A549 (cell line): Measurements from ENCODE around the gene GALNTL6. TPM values are rescaled to one million over a fixed set of nuclear protein-coding genes. Genes with fewer than 3 reads are reported as not detected.

Experiments
- ATAC-seq, 2 experiments: fragments of 200-7000 bp in 1 of 2; fragments of >200 bp in 1 of 2; cut with Nextera tagmentation in 1 of 2; cut with Tn5 transposase in 1 of 2; 3 replicates each; pipeline versions ENCODE4 v1.8.0 to v1.9.1; 2018 to 2020; ENCODE audit warnings: mild to moderate bottlenecking in 1 of 2, moderate library complexity in 1 of 2
- CTCF ChIA-PET: fragments of 300-600 bp; sonication (Branson Sonifier 250); formaldehyde crosslinking; extraction: SDS; loops from one replicate; lab custom pipeline; 2021; ENCODE audit warnings: antibody characterized with exemption, inconsistent platforms; lab: Yijun Ruan, JAX
- POLR2A ChIA-PET: fragments of 350-600 bp; formaldehyde crosslinking; extraction: SDS; loops from one replicate; lab custom pipeline; 2021; ENCODE audit warnings: antibody characterized with exemption, inconsistent platforms; lab: Yijun Ruan, JAX
- DNase-seq, 2 experiments: peaks; one replicate each; pipeline versions ENCODE4 v3.0.0 to v3.0.0-alpha.2; 2011 to 2016; ENCODE audit warnings: low read depth in 1 of 2, low spot score in 1 of 2
- FAIRE-seq: peaks from 2 replicates; lab custom pipeline; 2011; peaks lifted over from hg19 to GRCh38; lab: Jason Lieb, UNC
- H3K27ac ChIP-seq, 2 experiments: fragments of >200 bp; sonication (Bioruptor Twin); formaldehyde crosslinking; 3 replicates each; pipeline ENCODE4 v1.5.1; 2016 to 2017
- H3K4me1 ChIP-seq: fragments of >200 bp; sonication (Bioruptor Twin); formaldehyde crosslinking; 3 replicates; pipeline ENCODE4 v1.6.1; 2016
- H3K4me2 ChIP-seq: fragments of >200 bp; sonication (Bioruptor Twin); formaldehyde crosslinking; 3 replicates; pipeline ENCODE4 v1.6.1; 2016
- H3K4me3 ChIP-seq: fragments of >200 bp; sonication (Bioruptor Twin); formaldehyde crosslinking; 3 replicates; pipeline ENCODE4 v1.5.1; 2016
- H3K9me3 ChIP-seq: fragments of >200 bp; sonication (Bioruptor Twin); formaldehyde crosslinking; 3 replicates; pipeline ENCODE4 v1.6.1; 2016
- ATOH8 ChIP-seq: fragments of 250-450 bp; sonication (Bioruptor Pico); IDR thresholded peaks from 2 replicates; pipeline ENCODE4 v1.5.0; 2020; ENCODE audit warnings: low read depth, mild to moderate bottlenecking, moderate library complexity
- CBX2 ChIP-seq: fragments of 200-600 bp; sonication (generic); IDR thresholded peaks from 2 replicates; pipeline ENCODE4 v1.6.1; 2016; ENCODE audit warnings: low read depth, mild to moderate bottlenecking, borderline replicate concordance
- CBX8 ChIP-seq: fragments of 200-600 bp; sonication (generic); IDR thresholded peaks from 2 replicates; pipeline ENCODE4 v1.6.1; 2016
- CHD2 ChIP-seq: fragments of 150-350 bp; IDR thresholded peaks from 2 replicates; pipeline ENCODE4 v1.6.1; 2014; ENCODE audit warnings: low read length; ENCODE audit not compliant: partially characterized antibody
- CHD4 ChIP-seq: fragments of 200-600 bp; sonication (generic); IDR thresholded peaks from 2 replicates; pipeline ENCODE4 v1.6.1; 2016; ENCODE audit warnings: antibody characterized with exemption, mild to moderate bottlenecking, borderline replicate concordance
- EHMT2 ChIP-seq: fragments of 200-600 bp; sonication (generic); IDR thresholded peaks from 2 replicates; pipeline ENCODE4 v1.6.1; 2016; ENCODE audit warnings: antibody characterized with exemption, low read depth, mild to moderate bottlenecking, moderate library complexity
- FOSB ChIP-seq: fragments of 250-450 bp; sonication (Bioruptor Pico); IDR thresholded peaks from 2 replicates; pipeline ENCODE4 v1.5.0; 2020; ENCODE audit warnings: mild to moderate bottlenecking, moderate library complexity
- GATA3 ChIP-seq: IDR thresholded peaks from 2 replicates; pipeline ENCODE4 v1.6.1; 2012; ENCODE audit warnings: borderline replicate concordance
- HDAC2 ChIP-seq: fragments of 200-600 bp; sonication (generic); IDR thresholded peaks from 2 replicates; pipeline ENCODE4 v1.6.1; 2016
- KDM1A ChIP-seq: fragments of 200-600 bp; sonication (generic); IDR thresholded peaks from 2 replicates; pipeline ENCODE4 v1.6.1; 2016; ENCODE audit warnings: low read depth, mild to moderate bottlenecking
- KDM5A ChIP-seq: fragments of 200-600 bp; sonication (generic); IDR thresholded peaks from 2 replicates; pipeline ENCODE4 v1.6.1; 2016; ENCODE audit warnings: antibody characterized with exemption, mild to moderate bottlenecking
- MYC ChIP-seq: IDR thresholded peaks from 2 replicates; pipeline ENCODE4 v1.6.1; 2012; ENCODE audit warnings: mild to moderate bottlenecking, inconsistent platforms, low read length, improper control_type of control experiment, borderline replicate concordance
- NFE2L2 ChIP-seq: fragments of 150-350 bp; conservative IDR thresholded peaks from 2 replicates; pipeline ENCODE4 v1.6.1; 2014; ENCODE audit warnings: low read length
- PHF8 ChIP-seq: fragments of 200-600 bp; sonication (generic); IDR thresholded peaks from 2 replicates; pipeline ENCODE4 v1.6.1; 2016; ENCODE audit warnings: low read depth, mild to moderate bottlenecking, antibody characterized with exemption, moderate library complexity, borderline replicate concordance
- POLR2A ChIP-seq: IDR thresholded peaks from 2 replicates; pipeline ENCODE4 v1.6.1; 2012; ENCODE audit warnings: mild to moderate bottlenecking, low read length
- RAD21 ChIP-seq, 2 experiments: fragments of >200 bp in 1 of 2; sonication (Bioruptor Twin) in 1 of 2; formaldehyde crosslinking in 1 of 2; IDR thresholded peaks in 1 of 2; conservative IDR thresholded peaks in 1 of 2; 2 replicates in 1 of 2; 3 replicates in 1 of 2; pipeline ENCODE4 v1.6.1; 2012 to 2018; ENCODE audit warnings: inconsistent platforms in 1 of 2
- RCOR1 ChIP-seq: fragments of 150-350 bp; IDR thresholded peaks from 2 replicates; pipeline ENCODE4 v1.6.1; 2014; ENCODE audit warnings: antibody characterized with exemption, low read length, low read depth
- RFX5 ChIP-seq: fragments of 450-650 bp; IDR thresholded peaks from 2 replicates; pipeline ENCODE4 v1.7.1; 2014; ENCODE audit warnings: antibody characterized with exemption, mild to moderate bottlenecking, moderate library complexity
- SMC3 ChIP-seq: fragments of >200 bp; sonication (Bioruptor Twin); formaldehyde crosslinking; IDR thresholded peaks from 3 replicates; pipeline ENCODE4 v1.6.1; 2018; ENCODE audit warnings: inconsistent platforms
- TP53 ChIP-seq: fragments of 250-450 bp; sonication (Bioruptor Pico); IDR thresholded peaks from 2 replicates; pipeline ENCODE4 v1.5.0; 2021; ENCODE audit warnings: mild to moderate bottlenecking, moderate library complexity
- ZC3H11A ChIP-seq: fragments of 450-650 bp; IDR thresholded peaks from 2 replicates; pipeline ENCODE4 v1.6.1; 2014; ENCODE audit warnings: antibody characterized with exemption, mild to moderate bottlenecking
- ZFP36 ChIP-seq: fragments of 450-650 bp; IDR thresholded peaks from 2 replicates; pipeline ENCODE4 v1.6.1; 2014; ENCODE audit warnings: borderline replicate concordance; ENCODE audit not compliant: partially characterized antibody
- ZNF302 ChIP-seq: fragments of 250-450 bp; sonication (Bioruptor Pico); IDR thresholded peaks from 2 replicates; pipeline ENCODE4 v1.9.0; 2021; ENCODE audit warnings: inconsistent platforms, mild to moderate bottlenecking, moderate library complexity
- WGBS: methylation state at CpG from one replicate; pipeline ENCODE4 v1.1.6; 2017; ENCODE audit errors: missing lambda C conversion rate; 5-methylcytosine and 5-hydroxymethylcytosine counted together
- polyA plus RNA-seq, 4 experiments: library from polyadenylated mRNA; depleted of rRNA in 3 of 4; stranded (reverse); fragments of >200 nt; fragmentation: RNase III in 1 of 4; extraction: RNeasy Plus Mini Kit Qiagen cat#74134 plus additional on column Dnase treatment in 1 of 4; gene quantifications; 2 replicates in 3 of 4; 3 replicates in 1 of 4; pipeline ENCODE4 v1.2.3, GENCODE V29; 2011 to 2017
- TF ChIP-seq, protein P1 (sequence below): IDR thresholded peaks from 2 replicates; pipeline ENCODE4 v1.6.1; 2012
- TF ChIP-seq, protein P2 (sequence below): fragments of 250-450 bp; sonication (Bioruptor Pico); IDR thresholded peaks from 2 replicates; pipeline ENCODE4 v1.5.0; 2021; ENCODE audit warnings: mild to moderate bottlenecking, moderate library complexity, borderline replicate concordance
- TF ChIP-seq, protein P3 (sequence below): fragments of >200 bp; sonication (Bioruptor Twin); formaldehyde crosslinking; IDR thresholded peaks from 2 replicates; pipeline ENCODE4 v1.6.1; 2016
- TF ChIP-seq, protein P4 (sequence below): fragments of 450-650 bp; IDR thresholded peaks from 2 replicates; pipeline ENCODE4 v1.6.1; 2014; ENCODE audit warnings: antibody characterized with exemption

GALNTL6 gene
- polyA plus RNA-seq, 2 of the 4 experiments (the other 2 are of a cell fraction), result 0.06 to 0.49 TPM

DNA sequence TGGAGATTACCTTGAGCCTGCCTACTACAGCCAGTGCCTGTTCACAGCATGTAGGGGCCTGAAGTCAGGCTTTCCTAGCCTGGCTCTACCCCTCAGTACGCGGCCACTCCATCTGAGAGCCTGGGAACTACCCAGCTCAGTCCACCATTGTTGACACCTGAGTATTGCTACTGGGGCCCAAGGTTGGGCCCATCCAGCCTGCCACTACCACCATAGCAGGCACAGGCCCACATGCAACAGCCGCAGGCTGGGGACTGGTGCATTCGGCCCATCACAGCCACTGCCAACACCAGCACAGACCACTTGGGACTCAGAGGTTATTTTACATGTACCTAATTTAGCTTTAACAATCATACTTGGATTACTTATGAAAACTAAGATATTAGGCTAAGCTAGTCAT, 314.0 kb downstream of the GALNTL6 start (continued):
- no peak for TF ChIP-seq ATOH8 (CRISPR knock-in tag)
- no peak for TF ChIP-seq HDAC2
- TF ChIP-seq NFE2L2, result no peak
- TF ChIP-seq RFX5, result no peak
- TF ChIP-seq FOSB, result no peak
- no peak for TF ChIP-seq GATA3
- TF ChIP-seq TP53 (CRISPR knock-in tag), result no peak
- no peak for TF ChIP-seq CHD4

DNA sequence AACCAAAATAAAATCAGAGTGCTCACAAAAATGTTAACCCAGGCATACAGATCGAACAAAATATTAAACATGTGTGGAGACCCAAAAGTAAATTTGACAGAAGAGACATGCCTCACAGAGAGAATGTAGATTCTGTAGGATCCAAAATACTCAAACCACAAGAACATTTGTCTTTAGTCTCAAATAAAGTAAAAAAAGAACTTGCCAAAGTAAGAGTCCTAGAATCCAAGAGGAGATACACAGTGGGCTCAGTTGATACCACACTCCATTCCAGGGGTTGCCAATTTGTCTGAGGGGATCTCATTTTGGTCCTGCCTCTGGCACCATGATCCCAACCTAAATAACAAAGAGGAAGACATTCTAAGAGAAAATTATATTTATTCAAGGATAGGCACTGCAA, 316.4 kb downstream of the GALNTL6 start:
- TF ChIP-seq RCOR1 (no peak), KDM1A (no peak), ZFP36 (no peak), ZNF302 (no peak), POLR2A (no peak), PHF8 (no peak), HDAC2 (no peak), EHMT2 (no peak)
- TF ChIP-seq, protein P1, sequence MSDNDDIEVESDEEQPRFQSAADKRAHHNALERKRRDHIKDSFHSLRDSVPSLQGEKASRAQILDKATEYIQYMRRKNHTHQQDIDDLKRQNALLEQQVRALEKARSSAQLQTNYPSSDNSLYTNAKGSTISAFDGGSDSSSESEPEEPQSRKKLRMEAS, result no peak
- Histone ChIP-seq H3K9me3 (no peaks in the 10 kb centered on the region), H3K27ac (no peak overlapping the region), H3K4me3 (no peak overlapping the region), H3K4me2 (no peak overlapping the region), H3K4me1 (no peaks in the 10 kb centered on the region)
- no peak for DNase-seq
- FAIRE-seq, result no peak
- no peak for ATAC-seq
- 83% methylated on average over 1 of the region's 1 CpG for WGBS
- ChIA-PET POLR2A (no interaction called here), CTCF (no interaction called here)

GRCh38 chr4:172134521-172134920, 321.3 kb downstream of the GALNTL6 start:
- CTCF ChIA-PET, result no interaction called here
- DNase-seq, result no peak

More at GRCh38 chr4:172134521-172134920, 321.3 kb downstream of the GALNTL6 start:
- FAIRE-seq, result no peak
- H3K4me2 ChIP-seq, result no peak overlapping the region
- POLR2A ChIA-PET, result no interaction called here
- TF ChIP-seq CBX2 (no peak), ZFP36 (no peak), RAD21 (conservative IDR thresholded peaks at IDR 0.05 in 1 of 2, IDR thresholded peaks at IDR 0.05 in 1 of 2) (no peak), CBX8 (no peak), CHD2 (no peak), SMC3 (no peak), KDM5A (no peak), MYC (no peak), RFX5 (no peak), KDM1A (no peak), ZNF302 (no peak), ZC3H11A (no peak), TP53 (CRISPR knock-in tag) (no peak)
- TF ChIP-seq, protein P2, sequence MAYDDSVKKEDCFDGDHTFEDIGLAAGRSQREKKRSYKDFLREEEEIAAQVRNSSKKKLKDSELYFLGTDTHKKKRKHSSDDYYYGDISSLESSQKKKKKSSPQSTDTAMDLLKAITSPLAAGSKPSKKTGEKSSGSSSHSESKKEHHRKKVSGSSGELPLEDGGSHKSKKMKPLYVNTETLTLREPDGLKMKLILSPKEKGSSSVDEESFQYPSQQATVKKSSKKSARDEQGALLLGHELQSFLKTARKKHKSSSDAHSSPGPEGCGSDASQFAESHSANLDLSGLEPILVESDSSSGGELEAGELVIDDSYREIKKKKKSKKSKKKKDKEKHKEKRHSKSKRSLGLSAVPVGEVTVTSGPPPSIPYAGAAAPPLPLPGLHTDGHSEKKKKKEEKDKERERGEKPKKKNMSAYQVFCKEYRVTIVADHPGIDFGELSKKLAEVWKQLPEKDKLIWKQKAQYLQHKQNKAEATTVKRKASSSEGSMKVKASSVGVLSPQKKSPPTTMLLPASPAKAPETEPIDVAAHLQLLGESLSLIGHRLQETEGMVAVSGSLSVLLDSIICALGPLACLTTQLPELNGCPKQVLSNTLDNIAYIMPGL, result no peak
- TF ChIP-seq, protein P3, sequence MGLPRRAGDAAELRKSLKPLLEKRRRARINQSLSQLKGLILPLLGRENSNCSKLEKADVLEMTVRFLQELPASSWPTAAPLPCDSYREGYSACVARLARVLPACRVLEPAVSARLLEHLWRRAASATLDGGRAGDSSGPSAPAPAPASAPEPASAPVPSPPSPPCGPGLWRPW, result no peak
- TF ChIP-seq, protein P4, sequence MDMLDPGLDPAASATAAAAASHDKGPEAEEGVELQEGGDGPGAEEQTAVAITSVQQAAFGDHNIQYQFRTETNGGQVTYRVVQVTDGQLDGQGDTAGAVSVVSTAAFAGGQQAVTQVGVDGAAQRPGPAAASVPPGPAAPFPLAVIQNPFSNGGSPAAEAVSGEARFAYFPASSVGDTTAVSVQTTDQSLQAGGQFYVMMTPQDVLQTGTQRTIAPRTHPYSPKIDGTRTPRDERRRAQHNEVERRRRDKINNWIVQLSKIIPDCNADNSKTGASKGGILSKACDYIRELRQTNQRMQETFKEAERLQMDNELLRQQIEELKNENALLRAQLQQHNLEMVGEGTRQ, result no peak
- H3K4me3 ChIP-seq, result no peak overlapping the region
- no peak overlapping the region for H3K27ac ChIP-seq
- H3K4me1 ChIP-seq, result no peaks in the 10 kb centered on the region
- no peaks in the 10 kb centered on the region for H3K9me3 ChIP-seq
- 78% methylated on average over 2 of the region's 2 CpGs for WGBS
- ATAC-seq, result no peak
